NB4 (cell line): ENCODE results near the gene PSMA8.
A peak's percentile ranks its signal among the peaks of the same experiment; 100 is the strongest.
"Not testable (repeated sequence)": the region's sequence is repeated elsewhere in the genome, so short reads cannot be mapped to it uniquely, and the experiment has no call there.

Experiments
- DNase-seq: peaks from one replicate; pipeline ENCODE4 v3.0.0; 2010; ENCODE audit warnings: low read depth
- H3K4me3 ChIP-seq: one replicate; pipeline ENCODE4 v1.5.1; 2011; ENCODE audit warnings: mild to moderate bottlenecking, low read depth, low read length, moderate library complexity
- MYC ChIP-seq: IDR thresholded peaks from 2 replicates; pipeline ENCODE4 v1.6.1; 2011; ENCODE audit warnings: low read depth, low read length
- POLR2A ChIP-seq: IDR thresholded peaks from 2 replicates; pipeline ENCODE4 v1.6.1; 2011; ENCODE audit warnings: mild to moderate bottlenecking; ENCODE audit not compliant: insufficient read length; ENCODE audit errors: extremely low read depth
- TF ChIP-seq, protein P1 (sequence below): IDR thresholded peaks from one replicate; pipeline ENCODE4 v1.5.1; 2012; ENCODE audit warnings: low read depth, low read length
- TF ChIP-seq, protein P2 (sequence below): IDR thresholded peaks from 2 replicates; pipeline ENCODE4 v1.6.1; 2011; ENCODE audit warnings: low read depth, low read length

PSMA8 gene

DNA sequence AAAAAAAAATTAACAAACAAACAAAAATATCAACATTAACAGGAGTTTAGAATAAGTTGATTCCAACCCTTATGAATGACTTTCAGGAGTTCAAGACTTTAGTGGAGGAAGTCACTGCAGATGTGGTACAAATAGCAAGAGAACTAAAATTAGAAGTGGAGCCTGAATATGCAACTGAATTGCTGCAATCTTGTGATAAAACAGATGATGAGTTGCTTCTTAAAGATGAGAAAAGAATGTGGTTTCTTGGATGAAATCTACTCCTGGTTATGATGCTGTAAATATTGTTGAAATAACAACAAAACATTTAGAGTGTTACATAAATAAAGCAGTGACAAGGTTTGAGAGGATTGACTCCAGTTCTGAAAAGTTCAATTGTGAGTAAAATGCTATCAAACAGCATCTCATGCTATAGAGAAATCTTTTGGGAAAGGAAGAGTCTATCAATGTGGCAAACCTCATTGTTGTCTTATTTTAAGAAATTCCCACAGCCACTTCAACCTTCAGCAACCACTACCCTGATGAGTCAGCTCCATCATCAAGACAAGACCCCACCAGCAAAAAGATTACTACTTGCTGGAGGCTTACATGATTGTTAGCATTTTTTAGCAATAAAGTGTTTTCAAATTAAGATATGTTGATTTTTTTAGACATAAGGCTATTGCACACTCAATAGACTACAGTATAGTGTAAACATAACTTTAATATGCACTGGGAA, 49.9 kb downstream of the PSMA8 start:
- no peak for DNase-seq
- no peak overlapping the region for H3K4me3 ChIP-seq
- TF ChIP-seq, protein P1, sequence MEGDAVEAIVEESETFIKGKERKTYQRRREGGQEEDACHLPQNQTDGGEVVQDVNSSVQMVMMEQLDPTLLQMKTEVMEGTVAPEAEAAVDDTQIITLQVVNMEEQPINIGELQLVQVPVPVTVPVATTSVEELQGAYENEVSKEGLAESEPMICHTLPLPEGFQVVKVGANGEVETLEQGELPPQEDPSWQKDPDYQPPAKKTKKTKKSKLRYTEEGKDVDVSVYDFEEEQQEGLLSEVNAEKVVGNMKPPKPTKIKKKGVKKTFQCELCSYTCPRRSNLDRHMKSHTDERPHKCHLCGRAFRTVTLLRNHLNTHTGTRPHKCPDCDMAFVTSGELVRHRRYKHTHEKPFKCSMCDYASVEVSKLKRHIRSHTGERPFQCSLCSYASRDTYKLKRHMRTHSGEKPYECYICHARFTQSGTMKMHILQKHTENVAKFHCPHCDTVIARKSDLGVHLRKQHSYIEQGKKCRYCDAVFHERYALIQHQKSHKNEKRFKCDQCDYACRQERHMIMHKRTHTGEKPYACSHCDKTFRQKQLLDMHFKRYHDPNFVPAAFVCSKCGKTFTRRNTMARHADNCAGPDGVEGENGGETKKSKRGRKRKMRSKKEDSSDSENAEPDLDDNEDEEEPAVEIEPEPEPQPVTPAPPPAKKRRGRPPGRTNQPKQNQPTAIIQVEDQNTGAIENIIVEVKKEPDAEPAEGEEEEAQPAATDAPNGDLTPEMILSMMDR = no peak
- no peak for TF ChIP-seq MYC
- TF ChIP-seq, protein P2, sequence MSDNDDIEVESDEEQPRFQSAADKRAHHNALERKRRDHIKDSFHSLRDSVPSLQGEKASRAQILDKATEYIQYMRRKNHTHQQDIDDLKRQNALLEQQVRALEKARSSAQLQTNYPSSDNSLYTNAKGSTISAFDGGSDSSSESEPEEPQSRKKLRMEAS = no peak
- no peak for TF ChIP-seq POLR2A

DNA sequence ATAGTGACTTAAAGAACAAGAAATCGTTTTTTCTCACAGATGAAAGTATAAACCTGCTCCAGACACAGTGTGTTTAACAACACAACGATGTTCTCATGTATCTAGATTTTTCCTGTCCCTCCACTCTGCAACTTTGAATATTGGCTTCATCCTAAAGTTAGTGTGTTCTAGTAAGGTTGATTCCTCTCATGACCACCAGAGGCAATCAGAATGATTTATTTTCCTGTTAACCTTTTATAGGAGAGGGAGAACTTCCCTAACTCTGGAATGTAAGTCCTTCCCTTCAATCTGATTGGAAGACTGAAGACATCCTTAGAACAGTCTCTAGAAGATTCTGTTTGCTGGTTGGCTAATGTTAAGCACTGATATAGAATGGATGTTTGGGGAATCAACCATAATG, 51.6 kb downstream of the PSMA8 start:
- H3K4me3 ChIP-seq = no peak overlapping the region
- TF ChIP-seq, protein P2 = no peak
- peak; percentile 1 for DNase-seq

DNA sequence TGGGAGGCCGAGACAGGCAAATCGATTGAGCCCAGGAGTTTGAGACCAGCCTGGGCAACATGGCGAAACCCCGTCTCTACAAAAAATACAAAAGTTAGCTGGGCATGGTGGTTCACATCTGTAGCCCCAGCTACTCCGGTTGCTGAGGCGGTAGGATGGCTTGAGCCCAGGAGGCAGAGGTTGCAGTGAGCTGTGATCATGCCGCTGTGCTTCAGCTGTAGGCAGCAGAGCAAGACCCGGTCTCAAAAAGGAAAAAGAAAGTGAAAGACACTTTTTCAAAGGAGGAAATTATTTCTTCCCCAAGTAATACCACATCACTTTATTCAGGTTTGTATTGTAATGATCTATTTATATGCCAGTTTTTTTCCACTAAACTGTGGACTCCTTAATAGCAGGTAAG, 56.8 kb downstream of the PSMA8 start:
- no peak overlapping the region for H3K4me3 ChIP-seq
- TF ChIP-seq MYC = no peak
- TF ChIP-seq POLR2A = no peak
- TF ChIP-seq, protein P1 = no peak
- TF ChIP-seq, protein P2 = no peak
- DNase-seq = no peak

DNA sequence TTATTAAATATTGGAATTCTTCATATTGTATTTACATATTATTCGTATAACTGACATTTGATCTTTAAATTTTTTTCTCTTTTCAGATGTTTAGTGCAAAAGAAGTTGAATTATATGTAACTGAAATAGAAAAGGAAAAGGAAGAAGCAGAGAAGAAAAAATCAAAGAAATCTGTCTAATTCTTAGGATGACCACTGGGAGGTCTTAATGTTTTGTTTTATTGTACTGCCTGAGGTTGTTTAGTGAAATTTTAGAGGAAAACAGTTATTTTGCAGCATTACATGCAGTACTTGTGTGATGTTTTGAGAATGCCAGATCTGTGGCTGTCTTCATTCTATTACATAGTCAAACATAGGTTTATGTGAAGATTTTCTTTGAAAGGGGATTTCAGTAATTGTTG, 58.6 kb downstream of the PSMA8 start:
- H3K4me3 ChIP-seq = no peak overlapping the region
- TF ChIP-seq, protein P2 = no peak
- TF ChIP-seq MYC = no peak
- no peak for TF ChIP-seq POLR2A

DNA sequence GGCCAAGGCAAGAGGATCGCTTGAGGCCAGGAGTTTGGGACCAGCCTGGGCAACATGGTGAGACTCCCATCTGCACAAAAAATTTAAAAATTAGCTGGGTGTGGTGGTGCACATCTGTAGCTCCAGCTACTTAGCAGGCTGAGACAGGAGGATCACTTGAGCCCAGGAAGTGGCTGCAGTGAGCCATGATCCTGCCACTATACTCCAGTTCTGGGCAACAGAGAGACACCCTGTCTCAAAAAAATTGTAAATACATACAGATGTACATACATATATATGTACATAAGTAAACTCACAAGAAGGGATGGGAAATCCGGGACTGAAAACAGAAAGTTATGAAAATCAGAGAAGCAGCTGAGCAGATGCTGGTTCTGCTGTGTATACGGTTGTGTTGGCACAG, 62.9 kb downstream of the PSMA8 start:
- DNase-seq = no peak
- no peak overlapping the region for H3K4me3 ChIP-seq
- TF ChIP-seq POLR2A = no peak
- no peak for TF ChIP-seq MYC
- TF ChIP-seq, protein P2 = no peak
- TF ChIP-seq, protein P1 = no peak

More for the DNA sequence above, 58.6 kb downstream of the PSMA8 start:
- DNase-seq = no peak

DNA sequence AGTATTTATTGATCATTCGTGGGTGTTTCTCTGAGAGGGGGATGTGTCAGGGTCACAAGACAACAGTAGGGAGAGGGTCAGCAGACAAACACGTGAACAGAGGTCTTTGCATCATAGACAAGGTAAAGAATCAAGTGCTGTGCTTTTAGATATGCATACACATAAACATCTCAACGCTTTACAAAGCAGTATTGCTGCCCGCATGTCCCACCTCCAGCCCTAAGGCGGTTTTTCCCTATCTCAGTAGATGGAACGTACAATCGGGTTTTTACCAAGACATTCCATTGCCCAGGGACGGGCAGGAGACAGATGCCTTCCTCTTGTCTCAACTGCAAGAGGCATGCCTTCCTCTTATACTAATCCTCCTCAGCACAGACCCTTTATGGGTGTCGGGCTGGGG, 68.3 kb downstream of the PSMA8 start:
- H3K4me3 ChIP-seq, DNase-seq: not testable (repeated sequence)

DNA sequence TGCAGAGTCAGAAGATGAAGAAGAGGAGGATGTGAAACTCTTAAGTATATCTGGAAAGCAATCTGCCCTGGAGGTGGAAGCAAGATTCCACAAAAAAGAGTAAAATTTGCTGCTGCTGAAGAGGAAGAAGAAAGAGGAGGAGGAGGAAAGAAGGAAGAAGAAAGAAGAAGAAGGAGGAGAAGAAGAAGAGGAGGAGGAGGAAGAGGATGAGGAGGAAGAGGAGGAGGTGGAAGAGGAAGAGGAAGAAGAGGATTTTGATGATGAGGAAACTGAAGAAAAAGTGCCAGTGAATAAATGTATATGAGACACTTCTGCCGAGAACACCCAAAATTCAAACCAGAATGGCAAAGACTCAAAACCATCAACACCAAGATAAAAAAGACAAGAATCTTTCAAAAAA, 71.6 kb downstream of the PSMA8 start:
- DNase-seq = no peak
- TF ChIP-seq POLR2A = no peak
- no peak overlapping the region for H3K4me3 ChIP-seq

DNA sequence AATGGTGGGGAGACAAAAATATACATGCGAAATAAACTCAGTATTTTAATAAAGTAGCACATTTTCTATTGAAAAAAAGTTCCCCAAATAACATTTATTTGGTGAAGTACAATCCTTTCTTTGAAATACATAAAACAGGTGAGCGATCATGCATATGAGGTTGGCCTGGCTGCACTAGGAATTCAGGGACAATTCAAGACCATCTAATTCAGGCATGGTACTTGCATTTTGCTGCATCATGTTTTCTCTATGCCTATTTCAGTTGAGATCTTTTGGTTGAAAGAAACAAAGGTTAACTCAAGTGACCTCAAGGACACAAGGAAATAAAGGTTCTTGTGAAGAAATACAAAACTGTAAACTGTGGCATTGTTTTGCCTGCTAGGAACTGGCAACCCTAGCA, 72.8 kb downstream of the PSMA8 start:
- TF ChIP-seq, protein P1 = no peak
- TF ChIP-seq, protein P2 = no peak
- H3K4me3 ChIP-seq = no peak overlapping the region

More for the DNA sequence above, 72.8 kb downstream of the PSMA8 start:
- no peak for DNase-seq
